Astrocyte (in vitro differentiated cells and primary cell): Measurements from ENCODE around the gene VRK3. TPM values are rescaled to one million over a fixed set of nuclear protein-coding genes. Genes with fewer than 3 reads are reported as not detected.
A peak's percentile ranks its signal among the peaks of the same experiment; 100 is the strongest.
"Not testable (repeated sequence)": the region's sequence is repeated elsewhere in the genome, so short reads cannot be mapped to it uniquely, and the experiment has no call there.

ENCODE experiments used
- DNase-seq: peaks from one replicate; pipeline ENCODE4 v3.0.0-alpha.2; 2010; ENCODE audit warnings: low read depth
- FAIRE-seq: peaks from 2 replicates; lab custom pipeline; 2011; peaks lifted over from hg19 to GRCh38; lab: Jason Lieb, UNC
- H2AFZ ChIP-seq: 2 replicates; pipeline ENCODE4 v1.6.0; 2012; ENCODE audit warnings: low read depth, low read length, inconsistent platforms
- H3K27ac ChIP-seq: 2 replicates; pipeline ENCODE4 v1.5.1; 2011; ENCODE audit warnings: low read depth, low read length, inconsistent platforms
- H3K27me3 ChIP-seq: 2 replicates; pipeline ENCODE4 v1.6.0; 2011; ENCODE audit warnings: low read length, inconsistent platforms; ENCODE audit not compliant: insufficient read depth
- H3K36me3 ChIP-seq: 2 replicates; pipeline ENCODE4 v1.5.1; 2011; ENCODE audit warnings: low read length, inconsistent platforms; ENCODE audit not compliant: insufficient read depth
- H3K4me1 ChIP-seq: 2 replicates; pipeline ENCODE4 v1.5.1; 2011; ENCODE audit warnings: low read length, inconsistent platforms; ENCODE audit not compliant: insufficient read depth
- H3K4me2 ChIP-seq: 2 replicates; pipeline ENCODE4 v1.6.0; 2012; ENCODE audit warnings: low read length, inconsistent platforms
- H3K4me3 ChIP-seq: 2 replicates; pipeline ENCODE4 v1.5.1; 2011; ENCODE audit warnings: low read depth, mild to moderate bottlenecking, low read length, inconsistent platforms; ENCODE audit not compliant: insufficient read depth
- H3K79me2 ChIP-seq: 2 replicates; pipeline ENCODE4 v1.6.0; 2012; ENCODE audit warnings: mild to moderate bottlenecking, low read length, inconsistent platforms; ENCODE audit not compliant: insufficient read depth
- H3K9ac ChIP-seq: 2 replicates; pipeline ENCODE4 v1.6.0; 2012; ENCODE audit warnings: mild to moderate bottlenecking, low read length, inconsistent platforms
- H3K9me3 ChIP-seq: 2 replicates; pipeline ENCODE4 v1.5.1; 2012; ENCODE audit warnings: low read depth, mild to moderate bottlenecking, low read length, inconsistent platforms; ENCODE audit not compliant: insufficient read depth
- H4K20me1 ChIP-seq: 2 replicates; pipeline ENCODE4 v1.6.0; 2012; ENCODE audit warnings: low read length, inconsistent platforms; ENCODE audit not compliant: insufficient read depth
- H3K27ac Mint-ChIP-seq: one replicate; pipeline ENCODE4 v1.8.0; 2021; ENCODE audit warnings: mild to moderate bottlenecking, mixed read lengths; ENCODE audit not compliant: unreplicated experiment
- H3K27me3 Mint-ChIP-seq: one replicate; pipeline ENCODE4 v1.8.0; 2021; ENCODE audit warnings: low read depth, mixed read lengths; ENCODE audit not compliant: unreplicated experiment
- H3K36me3 Mint-ChIP-seq: one replicate; pipeline ENCODE4 v1.8.0; 2021; ENCODE audit warnings: low read depth, mixed read lengths; ENCODE audit not compliant: unreplicated experiment
- H3K4me1 Mint-ChIP-seq: one replicate; pipeline ENCODE4 v1.8.0; 2021; ENCODE audit warnings: low read depth, mixed read lengths; ENCODE audit not compliant: unreplicated experiment
- H3K4me3 Mint-ChIP-seq: one replicate; pipeline ENCODE4 v1.8.0; 2021; ENCODE audit warnings: mild to moderate bottlenecking, moderate library complexity, mixed read lengths; ENCODE audit not compliant: unreplicated experiment
- H3K9me3 Mint-ChIP-seq: one replicate; pipeline ENCODE4 v1.8.0; 2021; ENCODE audit warnings: mild to moderate bottlenecking, mixed read lengths; ENCODE audit not compliant: unreplicated experiment
- CTCF ChIP-seq: IDR thresholded peaks from 2 replicates; pipeline ENCODE4 v1.5.1; 2011; ENCODE audit warnings: low read depth, mild to moderate bottlenecking, inconsistent platforms, low read length, moderate library complexity; ENCODE audit not compliant: insufficient read depth
- EZH2 ChIP-seq: IDR thresholded peaks from 2 replicates; pipeline ENCODE4 v1.6.1; 2012; ENCODE audit warnings: mild to moderate bottlenecking, low read length, inconsistent platforms; ENCODE audit not compliant: insufficient read depth
- total RNA-seq: library from RNA; stranded (reverse); gene quantifications from 2 replicates; pipeline ENCODE4 v1.2.1, GENCODE V29; 2021

Gene VRK3
- total RNA-seq, 1 donor from 2014 or later, result 33.0 TPM

- H3K9ac ChIP-seq, result no peak overlapping the region
- no peaks in the 10 kb centered on the region for H3K79me2 ChIP-seq
- TF ChIP-seq EZH2 (no peak), CTCF (no peak)
- Mint-ChIP-seq H3K36me3 (peaks cover 11% of the 10 kb centered on the region), H3K27me3 (peaks cover 15% of the 10 kb centered on the region), H3K4me3 (no peak overlapping the region), H3K27ac (peak overlapping the region; percentile 73), H3K9me3 (peaks cover 2% of the 10 kb centered on the region), H3K4me1 (no peaks in the 10 kb centered on the region)
- no peaks in the 10 kb centered on the region for H3K27me3 ChIP-seq
- H4K20me1 ChIP-seq, result no peaks in the 10 kb centered on the region
- no peak for DNase-seq
- FAIRE-seq, result no peak
- H3K4me2 ChIP-seq, result no peak overlapping the region
- no peak overlapping the region for H3K4me3 ChIP-seq
- no peaks in the 10 kb centered on the region for H3K4me1 ChIP-seq
- H3K36me3 ChIP-seq, result no peaks in the 10 kb centered on the region
- H3K27ac ChIP-seq, result no peak overlapping the region
- no peaks in the 10 kb centered on the region for H3K9me3 ChIP-seq
- no peak overlapping the region for H2AFZ ChIP-seq
These were observed 51.2 kb downstream of the VRK3 start for GRCh38 chr19:49973987-49974386.

- FAIRE-seq, result no peak
- Histone ChIP-seq H3K4me1 (no peaks in the 10 kb centered on the region), H3K9me3 (no peaks in the 10 kb centered on the region), H3K4me2 (no peak overlapping the region), H3K4me3 (no peak overlapping the region), H3K36me3 (no peaks in the 10 kb centered on the region), H2AFZ (no peak overlapping the region), H3K27me3 (no peaks in the 10 kb centered on the region), H3K9ac (no peak overlapping the region), H4K20me1 (no peaks in the 10 kb centered on the region), H3K79me2 (no peaks in the 10 kb centered on the region), H3K27ac (no peak overlapping the region)
- Mint-ChIP-seq H3K36me3 (peaks cover 8% of the 10 kb centered on the region), H3K9me3 (peaks cover 2% of the 10 kb centered on the region), H3K27me3 (peaks cover 15% of the 10 kb centered on the region), H3K27ac (no peak overlapping the region), H3K4me1 (no peaks in the 10 kb centered on the region), H3K4me3 (no peak overlapping the region)
- no peak for DNase-seq
- TF ChIP-seq EZH2 (no peak), CTCF (no peak)
These were observed 52.3 kb downstream of the VRK3 start for GRCh38 chr19:49972841-49973240.

- Mint-ChIP-seq H3K36me3 (peaks cover 4% of the 10 kb centered on the region), H3K9me3 (peaks cover 2% of the 10 kb centered on the region), H3K27ac (no peak overlapping the region), H3K4me3 (no peak overlapping the region), H3K27me3 (peaks cover 15% of the 10 kb centered on the region), H3K4me1 (no peaks in the 10 kb centered on the region)
- Histone ChIP-seq H3K79me2 (no peaks in the 10 kb centered on the region), H3K27ac (no peak overlapping the region), H2AFZ (no peak overlapping the region), H3K4me2 (no peak overlapping the region), H3K4me1 (no peaks in the 10 kb centered on the region), H3K36me3 (no peaks in the 10 kb centered on the region), H3K9ac (no peak overlapping the region), H3K27me3 (no peaks in the 10 kb centered on the region), H3K4me3 (no peak overlapping the region), H4K20me1 (no peaks in the 10 kb centered on the region), H3K9me3 (no peaks in the 10 kb centered on the region)
- DNase-seq (no peak), FAIRE-seq (no peak)
- TF ChIP-seq CTCF, result no peak
- no peak for TF ChIP-seq EZH2
These were observed 53.2 kb downstream of the VRK3 start for GRCh38 chr19:49971991-49972411.

- not testable (repeated sequence) for H3K9me3 Mint-ChIP-seq, H3K36me3 Mint-ChIP-seq, H3K4me3 Mint-ChIP-seq, H3K4me3 ChIP-seq, H3K4me2 ChIP-seq, H3K79me2 ChIP-seq, H4K20me1 ChIP-seq, H3K4me1 ChIP-seq, H3K9ac ChIP-seq, FAIRE-seq, DNase-seq, H3K9me3 ChIP-seq, H3K27ac ChIP-seq, H3K36me3 ChIP-seq, H3K4me1 Mint-ChIP-seq, H2AFZ ChIP-seq, H3K27me3 ChIP-seq
- Mint-ChIP-seq H3K27me3 (peaks cover 15% of the 10 kb centered on the region), H3K27ac (peak overlapping the region; percentile 47)
These were observed 55.8 kb downstream of the VRK3 start for GRCh38 chr19:49969355-49969754.
